Liver (tissue), 9 donors: ENCODE results near the gene IL1A. TPM values are rescaled to one million over a fixed set of nuclear protein-coding genes. Genes with fewer than 3 reads are reported as not detected.
A peak's percentile ranks its signal among the peaks of the same experiment; 100 is the strongest.

Experiments
- DNase-seq: peaks from one replicate; pipeline ENCODE4 v3.0.0-alpha.2; 2017; ENCODE audit warnings: low spot score
- H3K27ac ChIP-seq, 2 donors: one replicate each; pipeline ENCODE4 v1.7.0; 2013; ENCODE audit warnings: inconsistent platforms in 2 of 2, low read length in 2 of 2, control low read depth in 1 of 2, low read depth in 1 of 2, mild to moderate bottlenecking in 1 of 2
- H3K27me3 ChIP-seq, 4 donors: one replicate each; pipeline versions ENCODE4 v1.6.1 to v1.7.0; 2013; ENCODE audit warnings: low read length in 3 of 4, inconsistent platforms in 1 of 4, mild to moderate bottlenecking in 1 of 4, moderate library complexity in 1 of 4; ENCODE audit not compliant: control insufficient read depth in 4 of 4, insufficient read depth in 4 of 4
- H3K36me3 ChIP-seq, 4 donors: one replicate each; pipeline versions ENCODE4 v1.6.1 to v1.7.0; 2013; ENCODE audit warnings: low read length in 3 of 4, mild to moderate bottlenecking in 3 of 4, low read depth in 1 of 4, moderate library complexity in 1 of 4; ENCODE audit not compliant: control insufficient read depth in 4 of 4, insufficient read depth in 3 of 4
- H3K4me1 ChIP-seq, 4 donors: one replicate each; pipeline versions ENCODE4 v1.6.1 to v1.7.0; 2013; ENCODE audit warnings: low read length in 3 of 4, mild to moderate bottlenecking in 3 of 4, moderate library complexity in 1 of 4; ENCODE audit not compliant: control insufficient read depth in 4 of 4, insufficient read depth in 4 of 4
- H3K4me3 ChIP-seq, 3 donors: one replicate each; pipeline versions ENCODE4 v1.6.1 to v1.7.0; 2013; ENCODE audit warnings: low read length in 3 of 3, control low read depth in 1 of 3, low read depth in 1 of 3, mild to moderate bottlenecking in 1 of 3
- H3K9ac ChIP-seq, 2 donors: one replicate each; pipeline ENCODE4 v1.7.0; 2013; ENCODE audit warnings: low read length in 2 of 2, mild to moderate bottlenecking in 2 of 2, moderate library complexity in 2 of 2, control low read depth in 1 of 2, low read depth in 1 of 2
- H3K9me3 ChIP-seq, 4 donors: one replicate each; pipeline versions ENCODE4 v1.6.1 to v1.7.0; 2013; ENCODE audit warnings: low read length in 3 of 4; ENCODE audit not compliant: control insufficient read depth in 4 of 4
- ATF3 ChIP-seq: IDR thresholded peaks from 2 replicates; pipeline ENCODE4 v1.6.1; 2016; ENCODE audit warnings: antibody characterized with exemption
- HNF4A ChIP-seq, 2 donors: conservative IDR thresholded peaks; 2 replicates each; pipeline ENCODE4 v1.6.1; 2016; ENCODE audit warnings: antibody characterized with exemption in 2 of 2, mild to moderate bottlenecking in 2 of 2
- JUND ChIP-seq, 2 donors: IDR thresholded peaks; 2 replicates each; pipeline ENCODE4 v1.6.1; 2016; ENCODE audit warnings: antibody characterized with exemption in 2 of 2
- MAX ChIP-seq: IDR thresholded peaks from 2 replicates; pipeline ENCODE4 v1.6.1; 2016; ENCODE audit warnings: antibody characterized with exemption
- RAD21 ChIP-seq, 2 donors: IDR thresholded peaks; 2 replicates each; pipeline ENCODE4 v1.6.1; 2016; ENCODE audit warnings: antibody characterized with exemption in 2 of 2, mild to moderate bottlenecking in 2 of 2
- SP1 ChIP-seq: IDR thresholded peaks from 2 replicates; pipeline ENCODE4 v1.6.1; 2018; ENCODE audit warnings: antibody characterized with exemption, mild to moderate bottlenecking
- TAF1 ChIP-seq: conservative IDR thresholded peaks from 2 replicates; pipeline ENCODE4 v1.6.1; 2016; ENCODE audit warnings: antibody characterized with exemption, mild to moderate bottlenecking
- WGBS: extraction: QIAGEN DNeasy Blood & Tissue Kit; methylation state at CpG from one replicate; pipeline ENCODE4 v1.1.7; 2013; 5-methylcytosine and 5-hydroxymethylcytosine counted together
- polyA plus RNA-seq, 2 donors: library from polyadenylated mRNA; stranded (reverse) in 1 of 2; unstranded in 1 of 2; fragments of 200-250 nt in 1 of 2; fragments of >200 nt in 1 of 2; fragmentation: Nextera tagmentation in 1 of 2; extraction: Ambion mirVana in 1 of 2; gene quantifications; one replicate each; pipeline versions ENCODE4 v1.2.1 to v1.2.3, GENCODE V29; 2013 to 2015
- total RNA-seq, 2 donors: library from RNA; depleted of rRNA; stranded (reverse); fragments of >200 nt; gene quantifications; one replicate each; pipeline ENCODE4 v1.2.3, GENCODE V29; 2014
- TF ChIP-seq, protein P1 (sequence below): IDR thresholded peaks from 2 replicates; pipeline ENCODE4 v1.6.1; 2016; ENCODE audit warnings: antibody characterized with exemption, mild to moderate bottlenecking
- TF ChIP-seq, protein P2 (sequence below): fragments of 150-350 bp; IDR thresholded peaks from 2 replicates; pipeline ENCODE4 v1.5.1; 2017; ENCODE audit warnings: improper control_type of control experiment, low read depth, low read length; ENCODE audit not compliant: missing input control
- donor health status: healthy.
- donor health status: healthy.
- donor health status: healthy.
- donor health status: healthy.
- donor health status: healthy.

Gene IL1A
- total and polyA plus RNA-seq, 4 donors, result 0.05 TPM; not detected in 3

GRCh38 chr2:112817082-112817689 is 32.9 kb upstream of the IL1A start:
- DNase-seq, result no peak
- TF ChIP-seq, protein P1, sequence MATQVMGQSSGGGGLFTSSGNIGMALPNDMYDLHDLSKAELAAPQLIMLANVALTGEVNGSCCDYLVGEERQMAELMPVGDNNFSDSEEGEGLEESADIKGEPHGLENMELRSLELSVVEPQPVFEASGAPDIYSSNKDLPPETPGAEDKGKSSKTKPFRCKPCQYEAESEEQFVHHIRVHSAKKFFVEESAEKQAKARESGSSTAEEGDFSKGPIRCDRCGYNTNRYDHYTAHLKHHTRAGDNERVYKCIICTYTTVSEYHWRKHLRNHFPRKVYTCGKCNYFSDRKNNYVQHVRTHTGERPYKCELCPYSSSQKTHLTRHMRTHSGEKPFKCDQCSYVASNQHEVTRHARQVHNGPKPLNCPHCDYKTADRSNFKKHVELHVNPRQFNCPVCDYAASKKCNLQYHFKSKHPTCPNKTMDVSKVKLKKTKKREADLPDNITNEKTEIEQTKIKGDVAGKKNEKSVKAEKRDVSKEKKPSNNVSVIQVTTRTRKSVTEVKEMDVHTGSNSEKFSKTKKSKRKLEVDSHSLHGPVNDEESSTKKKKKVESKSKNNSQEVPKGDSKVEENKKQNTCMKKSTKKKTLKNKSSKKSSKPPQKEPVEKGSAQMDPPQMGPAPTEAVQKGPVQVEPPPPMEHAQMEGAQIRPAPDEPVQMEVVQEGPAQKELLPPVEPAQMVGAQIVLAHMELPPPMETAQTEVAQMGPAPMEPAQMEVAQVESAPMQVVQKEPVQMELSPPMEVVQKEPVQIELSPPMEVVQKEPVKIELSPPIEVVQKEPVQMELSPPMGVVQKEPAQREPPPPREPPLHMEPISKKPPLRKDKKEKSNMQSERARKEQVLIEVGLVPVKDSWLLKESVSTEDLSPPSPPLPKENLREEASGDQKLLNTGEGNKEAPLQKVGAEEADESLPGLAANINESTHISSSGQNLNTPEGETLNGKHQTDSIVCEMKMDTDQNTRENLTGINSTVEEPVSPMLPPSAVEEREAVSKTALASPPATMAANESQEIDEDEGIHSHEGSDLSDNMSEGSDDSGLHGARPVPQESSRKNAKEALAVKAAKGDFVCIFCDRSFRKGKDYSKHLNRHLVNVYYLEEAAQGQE, result no peak
- no peak for TF ChIP-seq MAX
- peak in 1 of 2 donors; percentile 6 for TF ChIP-seq HNF4A (conservative IDR thresholded peaks at IDR 0.05)
- no peak for TF ChIP-seq SP1
- no peak for TF ChIP-seq JUND (IDR thresholded peaks at IDR 0.05)
- no peak for TF ChIP-seq TAF1
- peak in 1 of 2 donors; percentile 44 for TF ChIP-seq RAD21 (IDR thresholded peaks at IDR 0.05)
- no peak for TF ChIP-seq ATF3
- no peak overlapping the region for H3K9ac ChIP-seq
- 58% methylated on average over 4 of the region's 4 CpGs for WGBS
- H3K4me3 ChIP-seq, result no peak overlapping the region
- H3K27ac ChIP-seq, result peak overlapping the region; percentile 60 to 69
- no peaks in the 10 kb centered on the region for H3K9me3 ChIP-seq
- no peaks in the 10 kb centered on the region for H3K27me3 ChIP-seq
- H3K4me1 ChIP-seq, result peaks cover 5 to 31% (median 24%) of the 10 kb centered on the region in 4 donors
- H3K36me3 ChIP-seq, result no peaks in the 10 kb centered on the region

DNA sequence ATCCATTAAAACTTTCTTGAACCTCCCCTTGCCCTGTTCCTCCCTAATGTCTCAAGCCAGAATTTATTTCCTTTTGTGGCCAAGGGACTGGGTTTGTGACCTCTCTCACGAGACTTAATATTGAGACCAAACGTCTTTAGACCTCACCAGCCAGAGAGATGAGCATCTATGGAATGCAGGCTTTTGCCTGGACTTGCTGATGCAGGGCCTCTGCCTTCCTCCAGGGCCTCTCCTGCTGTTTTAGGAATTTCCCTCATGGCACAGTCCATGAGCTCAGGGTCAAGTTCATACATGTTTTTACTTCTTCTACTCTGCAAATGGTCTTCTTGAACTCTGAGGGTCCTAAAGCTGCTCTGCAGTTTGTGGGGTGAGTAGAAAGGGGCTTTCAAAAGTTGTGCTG is 30.0 kb upstream of the IL1A start:
- Histone ChIP-seq H3K27ac (no peak overlapping the region), H3K4me3 (no peak overlapping the region), H3K4me1 (peaks cover 5 to 29% (median 18%) of the 10 kb centered on the region in 4 donors), H3K36me3 (no peaks in the 10 kb centered on the region), H3K27me3 (no peaks in the 10 kb centered on the region), H3K9me3 (no peaks in the 10 kb centered on the region), H3K9ac (no peak overlapping the region)
- TF ChIP-seq, protein P2, sequence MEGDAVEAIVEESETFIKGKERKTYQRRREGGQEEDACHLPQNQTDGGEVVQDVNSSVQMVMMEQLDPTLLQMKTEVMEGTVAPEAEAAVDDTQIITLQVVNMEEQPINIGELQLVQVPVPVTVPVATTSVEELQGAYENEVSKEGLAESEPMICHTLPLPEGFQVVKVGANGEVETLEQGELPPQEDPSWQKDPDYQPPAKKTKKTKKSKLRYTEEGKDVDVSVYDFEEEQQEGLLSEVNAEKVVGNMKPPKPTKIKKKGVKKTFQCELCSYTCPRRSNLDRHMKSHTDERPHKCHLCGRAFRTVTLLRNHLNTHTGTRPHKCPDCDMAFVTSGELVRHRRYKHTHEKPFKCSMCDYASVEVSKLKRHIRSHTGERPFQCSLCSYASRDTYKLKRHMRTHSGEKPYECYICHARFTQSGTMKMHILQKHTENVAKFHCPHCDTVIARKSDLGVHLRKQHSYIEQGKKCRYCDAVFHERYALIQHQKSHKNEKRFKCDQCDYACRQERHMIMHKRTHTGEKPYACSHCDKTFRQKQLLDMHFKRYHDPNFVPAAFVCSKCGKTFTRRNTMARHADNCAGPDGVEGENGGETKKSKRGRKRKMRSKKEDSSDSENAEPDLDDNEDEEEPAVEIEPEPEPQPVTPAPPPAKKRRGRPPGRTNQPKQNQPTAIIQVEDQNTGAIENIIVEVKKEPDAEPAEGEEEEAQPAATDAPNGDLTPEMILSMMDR, result peak; percentile 3
- TF ChIP-seq, protein P1, result no peak
- DNase-seq, result no peak
- 79% methylated on average over 2 of the region's 2 CpGs for whole genome bisulfite sequencing
